GM21367 (cell line): Measurements from ENCODE around the gene ZC3H7A.

Source experiments
- ATAC-seq: cut with Tn5 transposase; IDR thresholded peaks from one replicate; pipeline ENCODE4 v1.9.1; 2021; ENCODE audit not compliant: unreplicated experiment

Gene ZC3H7A

GRCh38 chr16:11740567-11740966, 56.5 kb downstream of the ZC3H7A start:
- ATAC-seq: no peak

GRCh38 chr16:11738742-11739544, 58.1 kb downstream of the ZC3H7A start:
- ATAC-seq: no peak

DNA sequence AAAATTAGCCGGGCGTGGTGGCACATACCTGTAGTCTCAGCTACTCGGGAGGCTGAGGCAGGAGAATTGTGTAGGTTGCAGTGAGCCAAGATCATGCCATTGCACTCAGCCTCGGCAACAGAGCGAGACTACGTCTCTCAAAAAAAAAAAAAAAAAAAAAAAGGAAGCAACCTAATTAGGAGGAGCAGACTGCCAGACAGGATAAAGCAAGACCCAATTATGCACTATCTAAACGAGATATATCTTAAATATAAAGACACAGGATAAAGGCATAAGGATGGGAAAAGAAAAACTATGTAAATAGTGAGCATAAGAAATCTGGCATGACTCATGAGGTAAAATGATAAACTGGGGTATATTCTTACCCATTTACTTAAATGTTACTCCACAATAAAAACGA, 59.3 kb downstream of the ZC3H7A start:
- ATAC-seq: no peak

DNA sequence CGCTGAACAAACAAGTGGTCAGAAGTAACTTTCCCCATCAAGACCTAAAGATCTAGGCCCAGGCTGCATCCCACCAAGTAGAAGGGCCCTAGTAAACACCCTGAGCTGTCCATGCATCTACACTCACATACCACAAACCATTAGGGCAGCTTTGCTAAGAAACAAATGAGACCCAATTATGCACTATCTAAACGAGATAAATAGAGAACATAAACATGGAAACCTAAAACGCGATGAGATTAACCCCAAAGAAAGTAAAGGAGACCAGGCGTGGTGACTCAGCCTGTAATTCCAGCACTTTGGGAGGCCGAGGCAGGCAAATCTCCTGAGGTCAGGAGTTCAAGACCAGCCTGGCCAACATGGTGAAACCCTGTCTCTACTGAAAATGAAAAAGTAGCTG, 60.2 kb downstream of the ZC3H7A start:
- no peak for ATAC-seq

DNA sequence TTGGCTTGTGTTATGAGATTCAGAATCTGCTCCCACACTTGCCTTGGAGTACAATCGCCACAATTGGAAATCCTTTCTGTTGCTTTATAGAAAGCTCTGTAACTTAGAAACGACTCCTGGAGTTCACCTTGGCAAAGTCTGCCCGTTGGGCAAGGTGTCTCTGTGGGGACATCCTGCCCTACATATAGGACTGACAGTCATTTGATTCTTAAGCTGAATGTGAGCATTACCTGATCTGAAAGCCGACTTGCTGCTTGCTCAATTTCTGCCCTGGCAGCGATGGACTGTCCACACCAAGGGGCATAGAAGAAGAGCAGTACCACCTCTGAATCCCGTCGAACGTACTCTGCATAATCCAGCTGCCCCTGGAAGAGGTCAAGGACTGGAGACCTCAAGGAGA, 61.3 kb downstream of the ZC3H7A start:
- ATAC-seq: no peak

DNA sequence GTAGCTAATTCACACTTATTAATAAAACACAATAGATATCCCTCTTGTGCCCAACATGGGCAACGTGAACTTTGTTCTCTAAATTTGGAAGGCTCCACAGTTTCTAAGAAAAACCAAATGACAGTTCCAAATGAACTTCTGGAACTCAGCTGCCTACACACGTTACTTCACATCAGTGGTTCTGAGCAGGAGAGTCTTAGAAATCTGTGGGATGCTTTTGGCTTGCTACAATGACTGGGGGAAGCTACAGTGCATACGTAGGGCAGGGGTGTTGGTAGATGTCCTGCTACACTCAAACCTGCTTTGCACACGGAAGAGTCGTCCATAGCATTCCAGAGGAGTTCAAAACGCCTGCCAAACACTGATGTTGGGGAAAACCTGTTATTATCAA, 62.4 kb downstream of the ZC3H7A start:
- no peak for ATAC-seq

DNA sequence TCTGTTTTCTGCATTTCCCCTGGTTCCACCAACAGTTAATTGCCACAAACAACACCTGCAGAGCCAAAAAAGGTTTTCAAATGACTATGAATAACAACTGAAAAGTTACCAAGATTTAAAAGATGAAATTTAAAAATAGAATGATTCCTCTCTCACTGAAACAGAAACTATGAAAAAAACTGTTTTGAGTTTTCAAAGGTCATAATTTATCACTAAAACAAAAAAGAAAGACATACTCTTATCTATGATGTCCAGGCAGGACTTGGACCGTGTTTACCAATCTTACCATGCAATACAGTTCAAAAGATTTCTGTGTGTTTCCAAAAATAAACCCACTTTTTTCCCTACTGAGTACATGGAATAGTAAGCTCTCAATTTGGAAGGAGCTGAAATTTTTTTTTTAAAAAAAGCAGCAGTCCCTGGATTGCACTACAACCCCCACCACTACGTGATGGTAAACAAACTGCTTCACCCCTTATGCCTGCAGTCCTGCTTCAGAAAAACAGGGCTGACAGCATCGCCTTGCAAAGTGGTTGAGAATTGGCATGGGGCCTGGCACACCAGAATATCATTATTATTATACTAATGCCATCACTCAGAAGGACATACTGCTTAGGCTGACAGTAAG, 62.9 kb downstream of the ZC3H7A start:
- ATAC-seq: no peak

- no peak for ATAC-seq
These were observed 65.8 kb downstream of the ZC3H7A start for GRCh38 chr16:11731222-11731621.

- ATAC-seq: no peak
These were observed 67.3 kb downstream of the ZC3H7A start for GRCh38 chr16:11729787-11730186.

DNA sequence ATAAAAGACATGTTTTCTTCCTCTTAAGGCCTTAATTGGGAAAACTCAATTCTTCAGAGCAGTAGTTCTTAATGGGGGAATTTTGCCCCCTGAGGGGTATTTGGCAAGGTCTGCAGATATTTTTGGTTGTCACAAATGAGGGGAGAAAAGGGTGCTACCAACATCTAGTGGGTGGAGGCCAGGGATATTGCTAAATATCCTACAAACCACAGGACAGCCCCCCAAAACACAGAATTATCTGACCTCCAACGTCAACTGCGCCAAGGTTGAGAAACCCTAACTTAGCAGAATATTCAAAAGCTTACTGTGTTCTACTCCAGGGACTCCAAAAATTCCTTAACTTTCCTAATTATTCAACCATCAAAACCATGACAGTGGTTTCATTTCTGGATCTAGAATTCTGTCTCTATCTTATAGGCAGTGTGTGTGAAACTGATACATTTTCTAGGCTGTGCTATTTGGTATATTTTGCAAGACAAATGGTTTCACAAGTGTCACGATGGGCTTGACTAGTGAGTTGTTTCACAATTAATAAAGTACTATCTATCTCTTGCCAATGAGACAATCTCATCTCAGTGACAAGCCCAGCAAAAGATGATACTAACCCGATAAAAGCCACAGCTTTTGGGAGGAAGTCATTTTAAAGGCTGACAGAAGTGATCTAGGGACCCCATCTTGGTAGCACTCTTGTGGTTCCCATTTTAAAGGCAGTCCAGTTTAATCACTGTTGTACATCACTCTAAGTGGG, 69.1 kb downstream of the ZC3H7A start:
- ATAC-seq: no peak

GRCh38 chr16:11726008-11726407, 71.0 kb downstream of the ZC3H7A start:
- no peak for ATAC-seq

DNA sequence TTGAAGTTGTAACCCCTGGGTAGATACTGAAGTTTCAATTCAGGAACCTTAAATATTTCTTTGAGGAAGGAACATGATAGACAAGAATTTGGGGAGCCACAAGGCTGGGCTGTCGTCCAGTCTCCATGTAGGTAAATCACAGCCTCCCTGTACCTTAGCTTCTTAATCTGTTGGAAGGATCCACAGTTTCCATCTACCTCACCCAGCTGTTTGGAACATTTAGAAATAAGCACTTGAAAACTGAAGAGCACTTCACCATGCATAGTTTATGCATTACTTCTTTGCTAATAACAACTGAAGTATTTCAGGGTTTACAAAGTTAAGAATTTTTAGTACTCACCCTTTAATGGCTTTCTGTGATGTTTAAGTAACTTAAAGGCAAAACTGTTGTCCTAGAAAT, 71.6 kb downstream of the ZC3H7A start:
- no peak for ATAC-seq

- ATAC-seq: no peak
These were observed 74.6 kb downstream of the ZC3H7A start for GRCh38 chr16:11722468-11722808.

DNA sequence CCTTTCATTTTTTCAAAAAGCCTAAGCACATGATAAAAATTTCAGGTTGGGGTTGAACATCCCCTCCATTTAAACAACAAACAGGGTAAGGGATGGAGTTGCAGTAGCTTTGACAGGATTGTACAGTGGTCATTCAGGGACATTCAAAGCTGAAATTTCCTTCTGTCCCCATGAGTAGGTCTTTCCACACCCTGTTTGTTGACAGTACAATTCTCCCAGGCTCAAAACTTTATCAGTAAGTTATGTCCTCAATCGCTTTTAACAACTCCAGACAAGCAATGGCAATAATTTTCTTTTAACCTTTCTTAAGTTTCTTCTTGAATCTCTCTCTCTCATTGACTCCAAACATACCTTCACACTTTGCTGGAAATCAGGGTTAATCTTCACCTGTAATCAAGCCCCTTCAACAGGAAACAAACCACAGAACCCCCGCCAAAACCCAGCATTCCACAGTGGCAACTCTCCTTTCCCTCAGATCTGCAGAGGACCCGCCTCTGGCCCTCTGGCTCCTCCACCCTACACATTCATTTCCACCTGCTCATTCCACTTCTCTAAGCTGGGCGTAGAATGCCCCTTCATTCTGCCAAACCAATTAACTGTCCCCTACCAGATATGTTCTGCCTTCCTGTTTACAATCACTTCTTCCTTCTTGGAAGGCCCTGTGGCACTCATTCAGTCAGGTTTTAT, 75.1 kb downstream of the ZC3H7A start:
- no peak for ATAC-seq

- ATAC-seq: no peak
These were observed 77.3 kb downstream of the ZC3H7A start for GRCh38 chr16:11719762-11720161.

DNA sequence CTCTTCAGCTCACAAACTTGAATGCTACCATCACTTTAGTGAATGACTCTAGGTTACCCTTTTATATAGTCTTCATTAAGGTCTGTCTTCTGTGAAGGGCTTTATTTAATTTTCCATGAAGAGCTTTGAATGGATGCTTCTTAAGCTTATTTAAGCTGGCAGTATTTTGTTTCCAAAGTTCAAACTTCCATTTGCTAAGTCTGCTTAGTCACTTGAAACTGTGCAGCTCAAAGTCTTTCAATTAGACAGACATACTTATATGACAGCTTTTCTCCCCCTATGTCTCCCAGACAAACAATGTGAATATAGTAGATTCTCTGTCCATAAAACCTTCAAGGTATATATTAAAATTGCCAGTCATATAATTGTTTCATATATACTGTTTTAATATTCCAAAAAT, 77.9 kb downstream of the ZC3H7A start:
- ATAC-seq: no peak

GRCh38 chr16:11717811-11718210, 79.2 kb downstream of the ZC3H7A start:
- no peak for ATAC-seq

DNA sequence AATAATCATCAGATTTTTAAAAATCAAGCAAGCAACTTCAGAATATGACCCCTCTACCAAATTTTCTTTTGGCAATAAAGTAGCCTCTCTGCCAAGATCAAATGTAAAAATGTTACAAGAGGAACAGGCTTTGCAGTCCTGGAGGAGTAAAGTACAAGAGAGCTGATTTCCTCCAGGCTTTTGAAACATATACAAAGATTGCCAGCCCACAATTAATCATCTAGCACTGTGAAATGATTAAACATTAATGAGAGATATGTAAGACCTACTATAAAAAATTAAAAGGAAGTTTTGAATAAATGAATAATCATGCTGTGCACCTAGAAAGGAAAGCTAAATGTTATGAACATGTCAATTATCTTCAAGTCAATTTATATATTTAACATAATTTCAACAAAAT, 80.7 kb downstream of the ZC3H7A start:
- no peak for ATAC-seq

DNA sequence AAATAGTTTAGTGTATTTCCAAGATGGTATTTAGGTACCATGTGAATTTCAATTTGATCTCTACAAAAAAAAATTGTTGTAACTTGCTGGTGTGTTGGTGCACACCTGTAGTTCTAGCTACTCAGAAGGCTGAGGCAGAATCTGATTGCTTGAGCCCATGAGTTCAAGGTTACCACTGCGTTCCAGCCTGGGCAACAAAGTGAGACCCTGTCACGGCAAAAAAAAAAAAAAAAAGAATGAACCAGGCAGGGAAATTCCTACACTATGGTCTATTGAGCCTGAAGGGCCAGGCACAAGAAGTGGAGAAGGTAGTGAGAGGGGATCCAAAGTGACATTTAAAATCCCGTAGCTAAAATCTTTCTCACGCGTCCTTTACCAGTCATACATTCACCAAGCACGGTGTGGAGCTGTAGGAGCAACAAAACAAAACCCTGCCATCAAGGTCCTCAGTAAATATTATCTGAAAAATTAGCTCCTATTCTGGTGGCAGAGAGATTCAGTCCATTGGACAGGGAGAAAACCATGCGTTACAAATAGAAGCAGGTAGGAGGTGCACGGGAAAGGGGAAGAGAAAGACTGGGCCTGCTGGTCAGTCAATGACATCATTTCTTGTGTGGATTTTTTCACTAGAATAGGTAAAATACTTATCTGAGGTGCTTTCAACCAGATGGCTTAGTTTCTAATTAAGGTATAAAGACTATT, 81.7 kb downstream of the ZC3H7A start:
- ATAC-seq: no peak

DNA sequence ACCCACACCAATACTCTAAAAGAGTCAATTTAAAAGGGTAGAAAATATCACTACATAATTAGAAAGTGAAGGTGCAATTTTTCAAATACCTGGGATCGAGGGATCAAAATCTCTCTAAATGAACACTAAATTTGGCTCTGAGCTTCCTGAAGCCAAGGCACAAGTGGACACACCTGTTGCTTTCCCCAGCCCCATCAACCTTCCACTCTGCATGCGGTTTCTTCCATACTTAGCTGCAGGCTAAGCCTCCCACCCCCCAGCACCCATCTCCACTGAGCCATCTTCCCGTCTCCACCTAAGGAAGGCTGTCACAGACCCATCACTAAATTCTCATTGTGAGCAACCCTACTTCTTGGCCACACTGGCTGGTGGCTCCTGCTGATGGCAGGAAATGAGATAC, 84.9 kb downstream of the ZC3H7A start:
- no peak for ATAC-seq

GRCh38 chr16:11711662-11712061, 85.4 kb downstream of the ZC3H7A start:
- no peak for ATAC-seq
